Keratinocyte (primary cell): ENCODE measurements around the gene CBR3. TPM values are rescaled to one million over a fixed set of nuclear protein-coding genes. Genes with fewer than 3 reads are reported as not detected.

ENCODE experiments used
- DNase-seq: peaks from one replicate; pipeline ENCODE4 v3.0.0-alpha.2; 2011; ENCODE audit warnings: low read depth, missing footprints, low spot score
- FAIRE-seq: peaks from 2 replicates; lab custom pipeline; 2011; peaks lifted over from hg19 to GRCh38; lab: Jason Lieb, UNC
- H2AFZ ChIP-seq: 2 replicates; pipeline ENCODE4 v1.6.0; 2012; ENCODE audit warnings: low read length, control low read depth, inconsistent platforms; ENCODE audit not compliant: control insufficient read depth
- H3K27ac ChIP-seq: 2 replicates; pipeline ENCODE4 v1.5.1; 2011; ENCODE audit warnings: low read length; ENCODE audit not compliant: control insufficient read depth, insufficient read depth
- H3K27me3 ChIP-seq: 3 replicates; pipeline ENCODE4 v1.6.0; 2011; ENCODE audit warnings: low read length; ENCODE audit not compliant: control insufficient read depth, insufficient read depth; ENCODE audit errors: extremely low read depth
- H3K36me3 ChIP-seq, 2 experiments: 2 replicates in 1 of 2; 3 replicates in 1 of 2; pipeline ENCODE4 v1.5.1; 2011; ENCODE audit warnings: low read length in 2 of 2, mild to moderate bottlenecking in 1 of 2; ENCODE audit not compliant: control insufficient read depth in 2 of 2, insufficient read depth in 2 of 2; ENCODE audit errors: extremely low read depth in 1 of 2
- H3K4me1 ChIP-seq: 3 replicates; pipeline ENCODE4 v1.5.1; 2011; ENCODE audit warnings: low read length; ENCODE audit not compliant: control insufficient read depth, insufficient read depth; ENCODE audit errors: extremely low read depth
- H3K4me2 ChIP-seq: 3 replicates; pipeline ENCODE4 v1.6.0; 2011; ENCODE audit warnings: low read depth, low read length; ENCODE audit not compliant: control insufficient read depth, insufficient read depth; ENCODE audit errors: extremely low read depth
- H3K4me3 ChIP-seq, 3 experiments: fragments of 200-600 bp in 1 of 3; sonication (generic) in 1 of 3; 2 replicates in 2 of 3; 3 replicates in 1 of 3; pipeline ENCODE4 v1.5.1; 2011 to 2016; ENCODE audit warnings: low read length in 3 of 3, mild to moderate bottlenecking in 3 of 3, control low read depth in 2 of 3, inconsistent platforms in 1 of 3, low read depth in 1 of 3, mixed read lengths in 1 of 3, mixed run types in 1 of 3, moderate library complexity in 1 of 3; ENCODE audit not compliant: control insufficient read depth in 2 of 3, insufficient read depth in 2 of 3; ENCODE audit errors: extremely low read depth in 1 of 3
- H3K79me2 ChIP-seq: 2 replicates; pipeline ENCODE4 v1.6.0; 2012; ENCODE audit warnings: low read length; ENCODE audit not compliant: control insufficient read depth, insufficient read depth
- H3K9ac ChIP-seq: 3 replicates; pipeline ENCODE4 v1.6.0; 2011; ENCODE audit warnings: low read length; ENCODE audit not compliant: control insufficient read depth, insufficient read depth; ENCODE audit errors: extremely low read depth
- H3K9me1 ChIP-seq: 3 replicates; pipeline ENCODE4 v1.6.0; 2011; ENCODE audit warnings: low read length; ENCODE audit not compliant: control insufficient read depth, insufficient read depth; ENCODE audit errors: extremely low read depth
- H3K9me3 ChIP-seq: 2 replicates; pipeline ENCODE4 v1.5.1; 2012; ENCODE audit warnings: low read depth, low read length; ENCODE audit not compliant: control insufficient read depth
- H4K20me1 ChIP-seq: 3 replicates; pipeline ENCODE4 v1.6.0; 2011; ENCODE audit warnings: low read length; ENCODE audit not compliant: control insufficient read depth, insufficient read depth; ENCODE audit errors: extremely low read depth
- EZH2 ChIP-seq: IDR thresholded peaks from one replicate; pipeline ENCODE4 v1.6.1; 2012; ENCODE audit warnings: inconsistent platforms, mild to moderate bottlenecking, low read length, moderate library complexity
- dilution Hi-C: fragments of 300-500 bp; cut with MboI; formaldehyde crosslinking; loops from one replicate; pipeline ENCODE4 v1.7.0; 2020; ENCODE audit warnings: low sequenced_read_pairs; ENCODE audit not compliant: extremely low pct_ligation_motif_present
- polyA plus RNA-seq, 5 experiments: library from polyadenylated mRNA; depleted of rRNA in 3 of 5; stranded (reverse) in 3 of 5; stranded (forward) in 1 of 5; unstranded in 1 of 5; fragments of >200 nt; gene quantifications; 1 replicate in 1 of 5; 2 replicates in 3 of 5; 3 replicates in 1 of 5; pipeline versions ENCODE4 v1.2.1 to v1.2.3, GENCODE V29; 2011 to 2012; ENCODE audit warnings: missing spikeins in 2 of 5, low read depth in 1 of 5, low replicate concordance in 1 of 5
- TF ChIP-seq, protein P1 (sequence below), 3 experiments: IDR thresholded peaks in 1 of 3; conservative IDR thresholded peaks in 1 of 3; optimal IDR thresholded peaks in 1 of 3; 2 replicates in 2 of 3; 3 replicates in 1 of 3; pipeline versions ENCODE3 to v1.5.1; 2011; ENCODE audit warnings: low read length in 3 of 3, mild to moderate bottlenecking in 3 of 3, moderate library complexity in 2 of 3, control low read depth in 1 of 3, inconsistent platforms in 1 of 3; ENCODE audit not compliant: insufficient read depth in 2 of 3; ENCODE audit errors: extremely low read depth in 1 of 3

The CBR3 gene
- polyA plus RNA-seq, 1 donor (not counting 4 experiments of a cell fraction or from before 2014, with no cell fraction given): 1.3 TPM

GRCh38 chr21:36097427-36098181, 37.3 kb upstream of the CBR3 start:
- no peaks in the 10 kb centered on the region for H3K9me1 ChIP-seq
- H3K9ac ChIP-seq: no peak overlapping the region
- no peak for DNase-seq
- peaks cover 10% of the 10 kb centered on the region for H3K9me3 ChIP-seq
- H3K27me3 ChIP-seq: no peaks in the 10 kb centered on the region
- dilution Hi-C loops: no loop called here
- H3K4me1 ChIP-seq: peaks cover 17% of the 10 kb centered on the region
- TF ChIP-seq, protein P1, sequence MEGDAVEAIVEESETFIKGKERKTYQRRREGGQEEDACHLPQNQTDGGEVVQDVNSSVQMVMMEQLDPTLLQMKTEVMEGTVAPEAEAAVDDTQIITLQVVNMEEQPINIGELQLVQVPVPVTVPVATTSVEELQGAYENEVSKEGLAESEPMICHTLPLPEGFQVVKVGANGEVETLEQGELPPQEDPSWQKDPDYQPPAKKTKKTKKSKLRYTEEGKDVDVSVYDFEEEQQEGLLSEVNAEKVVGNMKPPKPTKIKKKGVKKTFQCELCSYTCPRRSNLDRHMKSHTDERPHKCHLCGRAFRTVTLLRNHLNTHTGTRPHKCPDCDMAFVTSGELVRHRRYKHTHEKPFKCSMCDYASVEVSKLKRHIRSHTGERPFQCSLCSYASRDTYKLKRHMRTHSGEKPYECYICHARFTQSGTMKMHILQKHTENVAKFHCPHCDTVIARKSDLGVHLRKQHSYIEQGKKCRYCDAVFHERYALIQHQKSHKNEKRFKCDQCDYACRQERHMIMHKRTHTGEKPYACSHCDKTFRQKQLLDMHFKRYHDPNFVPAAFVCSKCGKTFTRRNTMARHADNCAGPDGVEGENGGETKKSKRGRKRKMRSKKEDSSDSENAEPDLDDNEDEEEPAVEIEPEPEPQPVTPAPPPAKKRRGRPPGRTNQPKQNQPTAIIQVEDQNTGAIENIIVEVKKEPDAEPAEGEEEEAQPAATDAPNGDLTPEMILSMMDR (optimal IDR thresholded peaks at IDR 0.05 in 1 of 3, IDR thresholded peaks at IDR 0.05 in 1 of 3, conservative IDR thresholded peaks at IDR 0.05 in 1 of 3; ENCODE audit: extremely low read depth in 1 of 3, insufficient read depth in 2 of 3, low read length in 3 of 3): no peak
- no peak for TF ChIP-seq EZH2
- peak overlapping the region; percentile 62 for H2AFZ ChIP-seq
- H3K36me3 ChIP-seq: no peaks in the 10 kb centered on the region
- no peak for FAIRE-seq
- H3K4me2 ChIP-seq: peak overlapping the region; percentile 45
- H3K27ac ChIP-seq: no peak overlapping the region
- H3K4me3 ChIP-seq: no peak overlapping the region
- no peaks in the 10 kb centered on the region for H4K20me1 ChIP-seq
- H3K79me2 ChIP-seq: no peaks in the 10 kb centered on the region

DNA sequence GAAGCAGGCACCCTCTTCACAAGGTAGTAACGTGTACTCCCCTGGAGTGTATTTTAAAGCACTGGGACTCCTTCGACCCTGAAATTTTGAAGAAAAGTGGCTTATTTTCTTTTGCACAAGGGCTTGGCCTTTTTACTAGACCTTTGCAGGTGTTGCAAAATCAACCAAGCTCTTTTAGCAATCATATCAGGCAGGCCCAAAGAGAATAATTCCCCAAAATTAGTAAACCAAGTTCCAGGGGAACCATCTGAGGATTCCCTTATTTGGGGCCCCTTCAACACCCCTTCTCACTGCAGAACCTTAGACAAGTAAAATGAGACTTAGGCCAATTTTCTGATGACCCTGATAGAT, 36.7 kb upstream of the CBR3 start:
- TF ChIP-seq, protein P1 (optimal IDR thresholded peaks at IDR 0.05 in 1 of 3, IDR thresholded peaks at IDR 0.05 in 1 of 3, conservative IDR thresholded peaks at IDR 0.05 in 1 of 3; ENCODE audit: extremely low read depth in 1 of 3, insufficient read depth in 2 of 3, low read length in 3 of 3): no peak
- TF ChIP-seq EZH2: no peak
- FAIRE-seq: no peak
- H3K4me2 ChIP-seq: no peak overlapping the region
- H3K36me3 ChIP-seq: no peaks in the 10 kb centered on the region
- DNase-seq: no peak
- no peaks in the 10 kb centered on the region for H3K27me3 ChIP-seq
- no peak overlapping the region for H3K4me3 ChIP-seq
- H3K9ac ChIP-seq: no peak overlapping the region
- H3K9me3 ChIP-seq: peaks cover 6% of the 10 kb centered on the region
- no peak overlapping the region for H3K27ac ChIP-seq
- H3K9me1 ChIP-seq: no peaks in the 10 kb centered on the region
- dilution Hi-C loops: no loop called here
- no peak overlapping the region for H2AFZ ChIP-seq
- H3K4me1 ChIP-seq: peaks cover 17% of the 10 kb centered on the region
- H4K20me1 ChIP-seq: no peaks in the 10 kb centered on the region
- H3K79me2 ChIP-seq: no peaks in the 10 kb centered on the region
